Endothelial cell of umbilical vein (primary cell): ENCODE results near the gene HSD17B2. TPM values are rescaled to one million over a fixed set of nuclear protein-coding genes. Genes with fewer than 3 reads are reported as not detected.

ENCODE experiments used
- BruUV-seq: library from RNA; stranded (reverse); fragments of 400-500 nt; replicated peaks from 2 replicates; lab custom pipeline; 2021; lab: Mats Ljungman, UMichigan
- CTCF ChIA-PET: fragments of 300-600, 350-600 bp; sonication (Branson Sonifier 250); formaldehyde crosslinking; loops from one replicate; lab custom pipeline; 2021; ENCODE audit warnings: antibody characterized with exemption, inconsistent platforms; lab: Charles Lee
- POLR2A ChIA-PET: fragments of 300-600, 350-600 bp; sonication (Branson Sonifier 250); formaldehyde crosslinking; loops from one replicate; lab custom pipeline; 2021; ENCODE audit warnings: antibody characterized with exemption, inconsistent platforms; lab: Charles Lee
- DNase-seq: peaks from one replicate; pipeline ENCODE4 v3.0.0-alpha.2; 2011; ENCODE audit warnings: low read depth, low spot score
- FAIRE-seq: peaks from 2 replicates; lab custom pipeline; 2011; peaks lifted over from hg19 to GRCh38; lab: Jason Lieb, UNC
- H2AFZ ChIP-seq: 2 replicates; pipeline ENCODE4 v1.6.0; 2012; ENCODE audit warnings: low read depth, low read length, control low read depth, inconsistent platforms
- H3K27ac ChIP-seq: 2 replicates; pipeline ENCODE4 v1.5.1; 2011; ENCODE audit warnings: low read depth, mild to moderate bottlenecking, control low read depth, low read length, moderate library complexity; ENCODE audit not compliant: insufficient read depth
- H3K27me3 ChIP-seq, 2 experiments: 2 replicates each; pipeline versions ENCODE4 v1.6.0 to v1.6.1; 2011; ENCODE audit warnings: low read length in 2 of 2, mixed read lengths in 1 of 2; ENCODE audit not compliant: control insufficient read depth in 2 of 2, insufficient read depth in 2 of 2
- H3K36me3 ChIP-seq, 2 experiments: 2 replicates in 1 of 2; 3 replicates in 1 of 2; pipeline ENCODE4 v1.5.1; 2011; ENCODE audit warnings: low read length in 2 of 2, mild to moderate bottlenecking in 1 of 2, moderate library complexity in 1 of 2; ENCODE audit not compliant: control insufficient read depth in 2 of 2, insufficient read depth in 2 of 2; ENCODE audit errors: extremely low read depth in 1 of 2
- H3K4me1 ChIP-seq: 3 replicates; pipeline ENCODE4 v1.5.1; 2011; ENCODE audit warnings: mild to moderate bottlenecking, low read length; ENCODE audit not compliant: control insufficient read depth, insufficient read depth; ENCODE audit errors: extremely low read depth
- H3K4me2 ChIP-seq: 2 replicates; pipeline ENCODE4 v1.6.1; 2011; ENCODE audit warnings: low read length, control low read depth, mixed read lengths; ENCODE audit not compliant: insufficient read depth
- H3K4me3 ChIP-seq, 3 experiments: fragments of 200-600 bp in 1 of 3; sonication (generic), shearing (Covaris generic) in 1 of 3; replicated peaks in 1 of 3; 2 replicates each; pipeline ENCODE4 v1.5.1; 2011 to 2016; ENCODE audit warnings: control low read depth in 3 of 3, low read length in 3 of 3, mild to moderate bottlenecking in 2 of 3, inconsistent platforms in 1 of 3, low read depth in 1 of 3, moderate library complexity in 1 of 3; ENCODE audit not compliant: insufficient read depth in 1 of 3
- H3K79me2 ChIP-seq: 2 replicates; pipeline ENCODE4 v1.6.0; 2012; ENCODE audit warnings: low read length, inconsistent platforms; ENCODE audit not compliant: control insufficient read depth, insufficient read depth
- H3K9ac ChIP-seq: replicated peaks from 2 replicates; pipeline ENCODE3; 2011; ENCODE audit warnings: low read length, control low read depth; ENCODE audit not compliant: insufficient read depth; ENCODE audit errors: extremely low read depth
- H3K9me1 ChIP-seq: replicated peaks from 3 replicates; pipeline ENCODE4 v1.6.0; 2011; ENCODE audit warnings: mild to moderate bottlenecking, low read length; ENCODE audit not compliant: control insufficient read depth, insufficient read depth; ENCODE audit errors: extremely low read depth
- H3K9me3 ChIP-seq: replicated peaks from 2 replicates; pipeline ENCODE4 v1.5.1; 2012; ENCODE audit warnings: low read length, inconsistent platforms; ENCODE audit not compliant: control insufficient read depth, insufficient read depth
- H4K20me1 ChIP-seq: replicated peaks from 2 replicates; pipeline ENCODE3; 2011; ENCODE audit warnings: mild to moderate bottlenecking, low read length; ENCODE audit not compliant: control insufficient read depth, insufficient read depth; ENCODE audit errors: extremely low read depth
- EZH2 ChIP-seq: IDR thresholded peaks from 2 replicates; pipeline ENCODE4 v1.6.1; 2012; ENCODE audit warnings: borderline replicate concordance, low read depth, mild to moderate bottlenecking, moderate library complexity, low read length, inconsistent platforms; ENCODE audit not compliant: severe bottlenecking
- GATA2 ChIP-seq: IDR thresholded peaks from 2 replicates; pipeline ENCODE4 v1.7.0; 2011; ENCODE audit warnings: low read depth, mild to moderate bottlenecking, moderate library complexity, mixed read lengths, low read length; ENCODE audit not compliant: insufficient read length, insufficient read depth
- MYC ChIP-seq: IDR thresholded peaks from one replicate; pipeline ENCODE4 v1.6.1; 2011; ENCODE audit warnings: mild to moderate bottlenecking, low read depth, low read length
- POLR2AphosphoS5 ChIP-seq: IDR thresholded peaks from 2 replicates; pipeline ENCODE4 v1.6.1; 2012; ENCODE audit warnings: low read depth, mild to moderate bottlenecking, control low read depth, low read length, moderate library complexity; ENCODE audit not compliant: insufficient read depth
- dilution Hi-C: fragments of 300-500 bp; cut with MboI; formaldehyde crosslinking; loops from one replicate; pipeline ENCODE4 v1.15.0; 2019; ENCODE audit warnings: low sequenced_read_pairs; ENCODE audit not compliant: extremely low pct_ligation_motif_present
- intact Hi-C: fragments of 100-400 bp; cut with micrococcal nuclease; formaldehyde crosslinking; loops from one replicate; pipeline ENCODE4 v1.10.0; 2022
- polyA plus RNA-seq, 4 experiments: library from polyadenylated mRNA; depleted of rRNA in 3 of 4; stranded (reverse) in 3 of 4; unstranded in 1 of 4; fragments of >200 nt; gene quantifications; 2 replicates each; pipeline versions ENCODE4 v1.2.1 to v1.2.3, GENCODE V29; 2011 to 2012; ENCODE audit warnings: missing spikeins in 1 of 4
- total RNA-seq: library from RNA; stranded (reverse); gene quantifications from 2 replicates; pipeline ENCODE4 v1.2.3, GENCODE V29; 2021
- TF ChIP-seq, protein P1 (sequence below): IDR thresholded peaks from 2 replicates; pipeline ENCODE4 v1.6.1; 2011; ENCODE audit not compliant: insufficient read depth, insufficient read length
- TF ChIP-seq, protein P2 (sequence below), 2 donors: IDR thresholded peaks; 1 replicate in 1 of 2; 2 replicates in 1 of 2; pipeline ENCODE4 v1.5.1; 2011; ENCODE audit warnings: low read length in 2 of 2, mild to moderate bottlenecking in 2 of 2, moderate library complexity in 2 of 2, control low read depth in 1 of 2, inconsistent platforms in 1 of 2, low read depth in 1 of 2; ENCODE audit not compliant: insufficient read depth in 1 of 2; ENCODE audit errors: extremely low read depth in 1 of 2

HSD17B2 gene
- total and polyA plus RNA-seq, 2 donors (not counting 3 experiments of a cell fraction or from before 2014, with no cell fraction given), result 1.2 to 4.5 TPM

GRCh38 chr16:82067804-82068325, 32.8 kb downstream of the HSD17B2 start:
- H3K4me3 ChIP-seq, result no peak overlapping the region
- no peaks in the 10 kb centered on the region for H3K9me1 ChIP-seq
- ChIA-PET CTCF (interaction anchor here (1.0 kb wide), 2 partner anchors 52 to 162 kb away, joined by 4 to 5 read pairs; no protein-coding TSS in a partner anchor), POLR2A (no interaction called here)
- H3K9ac ChIP-seq, result no peak overlapping the region
- no peak for TF ChIP-seq MYC
- TF ChIP-seq EZH2, result no peak
- no peak for TF ChIP-seq GATA2
- TF ChIP-seq, protein P1, sequence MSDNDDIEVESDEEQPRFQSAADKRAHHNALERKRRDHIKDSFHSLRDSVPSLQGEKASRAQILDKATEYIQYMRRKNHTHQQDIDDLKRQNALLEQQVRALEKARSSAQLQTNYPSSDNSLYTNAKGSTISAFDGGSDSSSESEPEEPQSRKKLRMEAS, result no peak
- no peak for TF ChIP-seq POLR2AphosphoS5
- TF ChIP-seq, protein P2, sequence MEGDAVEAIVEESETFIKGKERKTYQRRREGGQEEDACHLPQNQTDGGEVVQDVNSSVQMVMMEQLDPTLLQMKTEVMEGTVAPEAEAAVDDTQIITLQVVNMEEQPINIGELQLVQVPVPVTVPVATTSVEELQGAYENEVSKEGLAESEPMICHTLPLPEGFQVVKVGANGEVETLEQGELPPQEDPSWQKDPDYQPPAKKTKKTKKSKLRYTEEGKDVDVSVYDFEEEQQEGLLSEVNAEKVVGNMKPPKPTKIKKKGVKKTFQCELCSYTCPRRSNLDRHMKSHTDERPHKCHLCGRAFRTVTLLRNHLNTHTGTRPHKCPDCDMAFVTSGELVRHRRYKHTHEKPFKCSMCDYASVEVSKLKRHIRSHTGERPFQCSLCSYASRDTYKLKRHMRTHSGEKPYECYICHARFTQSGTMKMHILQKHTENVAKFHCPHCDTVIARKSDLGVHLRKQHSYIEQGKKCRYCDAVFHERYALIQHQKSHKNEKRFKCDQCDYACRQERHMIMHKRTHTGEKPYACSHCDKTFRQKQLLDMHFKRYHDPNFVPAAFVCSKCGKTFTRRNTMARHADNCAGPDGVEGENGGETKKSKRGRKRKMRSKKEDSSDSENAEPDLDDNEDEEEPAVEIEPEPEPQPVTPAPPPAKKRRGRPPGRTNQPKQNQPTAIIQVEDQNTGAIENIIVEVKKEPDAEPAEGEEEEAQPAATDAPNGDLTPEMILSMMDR (IDR thresholded peaks at IDR 0.05; ENCODE audit: extremely low read depth in 1 of 2, insufficient read depth in 1 of 2, low read depth in 1 of 2, low read length in 2 of 2), result no peak
- H3K4me2 ChIP-seq, result no peak overlapping the region
- no peaks in the 10 kb centered on the region for H4K20me1 ChIP-seq
- no peaks in the 10 kb centered on the region for H3K4me1 ChIP-seq
- no peaks in the 10 kb centered on the region for H3K36me3 ChIP-seq
- H3K27me3 ChIP-seq, result peaks cover 6 to 13% of the 10 kb centered on the region in 2 experiments
- H3K27ac ChIP-seq, result no peak overlapping the region
- H3K9me3 ChIP-seq, result no peaks in the 10 kb centered on the region
- H2AFZ ChIP-seq, result no peak overlapping the region
- dilution Hi-C loops (no loop called here), intact Hi-C loops (no loop called here)
- DNase-seq, result no peak
- no peak for FAIRE-seq
- no peaks in the 10 kb centered on the region for H3K79me2 ChIP-seq
- no TSS peak for BruUV-seq
